GM04504 (cell line): ENCODE results near the gene ZNF613.
"Not testable (repeated sequence)": the region's sequence is repeated elsewhere in the genome, so short reads cannot be mapped to it uniquely, and the experiment has no call there.

Experiments used
- DNase-seq: peaks from one replicate; pipeline ENCODE4 v3.0.0-alpha.2; 2012; ENCODE audit warnings: low read depth

ZNF613 gene

GRCh38 chr19:51944798-51945552, 17.7 kb downstream of the ZNF613 start:
- no peak for DNase-seq

- no peak for DNase-seq
These were observed 19.3 kb downstream of the ZNF613 start for GRCh38 chr19:51946602-51947001.

- no peak for DNase-seq
These were observed 21.7 kb downstream of the ZNF613 start for GRCh38 chr19:51948975-51949374.

GRCh38 chr19:51957846-51958245, 30.6 kb downstream of the ZNF613 start:
- not testable (repeated sequence) for DNase-seq

GRCh38 chr19:51959791-51960190, 32.5 kb downstream of the ZNF613 start:
- no peak for DNase-seq

- DNase-seq, result not testable (repeated sequence)
These were observed 33.5 kb downstream of the ZNF613 start for GRCh38 chr19:51960621-51961233.

- no peak for DNase-seq
These were observed 38.3 kb downstream of the ZNF613 start for GRCh38 chr19:51965583-51965982.

- no peak for DNase-seq
These were observed 43.4 kb downstream of the ZNF613 start for GRCh38 chr19:51970718-51971117.

GRCh38 chr19:51971624-51972023, 44.4 kb downstream of the ZNF613 start:
- DNase-seq, result no peak

GRCh38 chr19:51975787-51976186, 48.5 kb downstream of the ZNF613 start:
- DNase-seq, result not testable (repeated sequence)

GRCh38 chr19:51976852-51977251, 49.6 kb downstream of the ZNF613 start:
- no peak for DNase-seq

GRCh38 chr19:51977346-51977745, 50.1 kb downstream of the ZNF613 start:
- DNase-seq, result no peak

GRCh38 chr19:51978882-51979281, 51.6 kb downstream of the ZNF613 start:
- no peak for DNase-seq

- DNase-seq, result no peak
These were observed 53.0 kb downstream of the ZNF613 start for GRCh38 chr19:51980116-51980736.

GRCh38 chr19:51980926-51981325, 53.7 kb downstream of the ZNF613 start:
- not testable (repeated sequence) for DNase-seq

- DNase-seq, result no peak
These were observed 56.1 kb downstream of the ZNF613 start for GRCh38 chr19:51983361-51983760.

GRCh38 chr19:51986309-51987291, 59.3 kb downstream of the ZNF613 start, which contains the start of gene ZNF350:
Gene ZNF350 (minus strand): TSS chr19:51986840. CDS start chr19:51974360, 12,480 bp downstream.
- peak; percentile 87 for DNase-seq

- no peak for DNase-seq
These were observed 66.2 kb downstream of the ZNF613 start for GRCh38 chr19:51993422-51993821.

- no peak for DNase-seq
These were observed 66.9 kb downstream of the ZNF613 start for GRCh38 chr19:51994048-51994644.
